Parathyroid adenoma (tissue), 2 donors: Measurements from ENCODE around the gene HCAR1.

Experiments
- H2AFZ ChIP-seq: fragments of 300-600 bp; sonication (generic); one replicate; pipeline ENCODE4 v1.7.0; 2017; ENCODE audit warnings: antibody characterized with exemption, mild to moderate bottlenecking
- H3K27ac ChIP-seq: fragments of 300-600 bp; sonication (generic); one replicate; pipeline ENCODE4 v1.7.0; 2017
- H3K27me3 ChIP-seq: fragments of 300-600 bp; sonication (generic); one replicate; pipeline ENCODE4 v1.7.0; 2017; ENCODE audit warnings: low read length; ENCODE audit not compliant: control insufficient read depth, insufficient read depth
- H3K36me3 ChIP-seq: fragments of 300-600 bp; sonication (generic); one replicate; pipeline ENCODE4 v1.7.0; 2017; ENCODE audit warnings: low read length; ENCODE audit not compliant: control insufficient read depth, insufficient read depth
- H3K4me1 ChIP-seq: fragments of 300-600 bp; sonication (generic); one replicate; pipeline ENCODE4 v1.7.0; 2017; ENCODE audit warnings: control low read depth
- H3K4me2 ChIP-seq: fragments of 300-600 bp; sonication (generic); one replicate; pipeline ENCODE4 v1.7.0; 2017; ENCODE audit warnings: low read length
- H3K4me3 ChIP-seq: fragments of 300-600 bp; sonication (generic); one replicate; pipeline ENCODE4 v1.7.0; 2017; ENCODE audit warnings: low read depth, low read length
- H3K79me2 ChIP-seq: fragments of 300-600 bp; sonication (generic); one replicate; pipeline ENCODE4 v1.7.0; 2017; ENCODE audit warnings: control low read depth
- H3K9ac ChIP-seq: fragments of 300-600 bp; sonication (generic); one replicate; pipeline ENCODE4 v1.7.0; 2017; ENCODE audit warnings: mild to moderate bottlenecking
- H3K9me3 ChIP-seq: fragments of 300-600 bp; sonication (generic); one replicate; pipeline ENCODE4 v1.7.0; 2017; ENCODE audit warnings: low read length; ENCODE audit not compliant: control insufficient read depth
- CTCF ChIP-seq: fragments of 300-600 bp; sonication (generic); IDR thresholded peaks from one replicate; pipeline ENCODE4 v1.7.0; 2017; ENCODE audit warnings: antibody characterized with exemption, mild to moderate bottlenecking
- donor health status: primary hyperparathyroidism.

Gene HCAR1

GRCh38 chr12:122743895-122744525, 13.4 kb upstream of the HCAR1 start:
- Histone ChIP-seq H3K9me3 (no peaks in the 10 kb centered on the region), H2AFZ (no peak overlapping the region)
- TF ChIP-seq CTCF: no peak

GRCh38 chr12:122740351-122740750, 9.7 kb upstream of the HCAR1 start:
- no peaks in the 10 kb centered on the region for H3K79me2 ChIP-seq
- H3K9me3 ChIP-seq: no peaks in the 10 kb centered on the region
- H3K27me3 ChIP-seq: no peaks in the 10 kb centered on the region
- H3K4me2 ChIP-seq: no peak overlapping the region
- H3K9ac ChIP-seq: no peak overlapping the region
- TF ChIP-seq CTCF: no peak
- no peak overlapping the region for H3K27ac ChIP-seq
- no peaks in the 10 kb centered on the region for H3K4me1 ChIP-seq
- H3K4me3 ChIP-seq: no peak overlapping the region
- no peak overlapping the region for H2AFZ ChIP-seq
- H3K36me3 ChIP-seq: no peaks in the 10 kb centered on the region

More at GRCh38 chr12:122743895-122744525, 13.4 kb upstream of the HCAR1 start:
- no peaks in the 10 kb centered on the region for H3K36me3 ChIP-seq
- H3K4me1 ChIP-seq: no peaks in the 10 kb centered on the region
- no peak overlapping the region for H3K9ac ChIP-seq
- no peaks in the 10 kb centered on the region for H3K79me2 ChIP-seq
- H3K4me3 ChIP-seq: no peak overlapping the region
- no peak overlapping the region for H3K4me2 ChIP-seq
- no peak overlapping the region for H3K27ac ChIP-seq
- H3K27me3 ChIP-seq: no peaks in the 10 kb centered on the region

- Histone ChIP-seq H3K79me2 (no peaks in the 10 kb centered on the region), H2AFZ (no peak overlapping the region), H3K27me3 (no peaks in the 10 kb centered on the region), H3K4me1 (peaks cover 6% of the 10 kb centered on the region), H3K27ac (no peak overlapping the region), H3K4me3 (no peak overlapping the region), H3K9ac (no peak overlapping the region), H3K4me2 (no peak overlapping the region), H3K9me3 (no peaks in the 10 kb centered on the region), H3K36me3 (no peaks in the 10 kb centered on the region)
- TF ChIP-seq CTCF: no peak
These were observed 7.9 kb upstream of the HCAR1 start for GRCh38 chr12:122738571-122738970.

- H3K9ac ChIP-seq: no peak overlapping the region
- H3K27me3 ChIP-seq: no peaks in the 10 kb centered on the region
- H3K79me2 ChIP-seq: peaks cover 14% of the 10 kb centered on the region
- no peak overlapping the region for H3K4me3 ChIP-seq
- H3K27ac ChIP-seq: peak overlapping the region; percentile 99
- no peaks in the 10 kb centered on the region for H3K9me3 ChIP-seq
- no peaks in the 10 kb centered on the region for H3K36me3 ChIP-seq
- peak overlapping the region; percentile 25 for H2AFZ ChIP-seq
- no peak for TF ChIP-seq CTCF
- peaks cover 31% of the 10 kb centered on the region for H3K4me1 ChIP-seq
- H3K4me2 ChIP-seq: no peak overlapping the region
These were observed 2.0 kb upstream of the HCAR1 start for GRCh38 chr12:122732611-122733010.

GRCh38 chr12:122732170-122732569, 1.5 kb upstream of the HCAR1 start:
- Histone ChIP-seq H3K4me2 (no peak overlapping the region), H3K4me3 (no peak overlapping the region), H3K36me3 (no peaks in the 10 kb centered on the region), H2AFZ (no peak overlapping the region), H3K79me2 (peaks cover 19% of the 10 kb centered on the region), H3K9ac (no peak overlapping the region), H3K9me3 (no peaks in the 10 kb centered on the region), H3K27ac (peak overlapping the region; percentile 99), H3K4me1 (peaks cover 33% of the 10 kb centered on the region), H3K27me3 (no peaks in the 10 kb centered on the region)
- TF ChIP-seq CTCF: no peak
